KBM-7 (cell line): ENCODE measurements around the gene CAP1.
"Not testable (repeated sequence)": the region's sequence is repeated elsewhere in the genome, so short reads cannot be mapped to it uniquely, and the experiment has no call there.

Experiments
- DNase-seq: peaks from one replicate; pipeline ENCODE4 v3.0.0-alpha.2; 2015
- in situ Hi-C: fragments of 300-500 bp; cut with MboI; formaldehyde crosslinking; loops from 2 replicates; pipeline ENCODE4 v1.14.3; 2020; ENCODE audit warnings: low sequenced_read_pairs, low pct_unique_long_range_greater_than_20kb, mixed read lengths

CAP1 gene

GRCh38 chr1:40027647-40028046, 12.9 kb upstream of the CAP1 start:
- no peak for DNase-seq
- in situ Hi-C loops: no loop called here

- in situ Hi-C loops: no loop called here
- DNase-seq: peak; percentile 89
Measured at GRCh38 chr1:40029608-40030007, 10.9 kb upstream of the CAP1 start.

- no peak for DNase-seq
- in situ Hi-C loops: no loop called here
Measured at GRCh38 chr1:40030528-40031135, 9.9 kb upstream of the CAP1 start.

- DNase-seq: peak; percentile 59
- in situ Hi-C loops: no loop called here
Measured at GRCh38 chr1:40032240-40032891, 8.2 kb upstream of the CAP1 start.

- peak; percentile 86 for DNase-seq
- in situ Hi-C loops: no loop called here
Measured at GRCh38 chr1:40034869-40035268, 5.7 kb upstream of the CAP1 start.

- peak; percentile 48 for DNase-seq
- in situ Hi-C loops: no loop called here
Measured at GRCh38 chr1:40036574-40036973, 4.0 kb upstream of the CAP1 start.

GRCh38 chr1:40037254-40037653, 3.3 kb upstream of the CAP1 start:
- DNase-seq, in situ Hi-C loops: not testable (repeated sequence)

- in situ Hi-C loops: no loop called here
- DNase-seq: no peak
Measured at GRCh38 chr1:40038697-40039096, 1.8 kb upstream of the CAP1 start.

- peak; percentile 84 for DNase-seq
- in situ Hi-C loops: no loop called here
Measured at GRCh38 chr1:40039245-40039756, 1.2 kb upstream of the CAP1 start.

GRCh38 chr1:40039757-40040510, 595 bp upstream of the CAP1 start:
- in situ Hi-C loops: no loop called here
- peak; percentile 88 for DNase-seq

GRCh38 chr1:40041466-40041838, 923 bp downstream of the CAP1 start:
- no peak for DNase-seq
- in situ Hi-C loops: no loop called here

GRCh38 chr1:40042341-40042740, 1.8 kb downstream of the CAP1 start:
- in situ Hi-C loops: no loop called here

GRCh38 chr1:40044110-40044509, 3.6 kb downstream of the CAP1 start:
- peak; percentile 32 for DNase-seq
- in situ Hi-C loops: no loop called here

More at GRCh38 chr1:40042341-40042740, 1.8 kb downstream of the CAP1 start:
- no peak for DNase-seq

GRCh38 chr1:40045182-40045581, 4.7 kb downstream of the CAP1 start:
- no peak for DNase-seq
- in situ Hi-C loops: no loop called here

GRCh38 chr1:40045766-40046165, 5.2 kb downstream of the CAP1 start:
- DNase-seq: no peak
- in situ Hi-C loops: no loop called here

- no peak for DNase-seq
- in situ Hi-C loops: no loop called here
Measured at GRCh38 chr1:40047276-40047675, 6.7 kb downstream of the CAP1 start.

GRCh38 chr1:40047769-40048168, 7.2 kb downstream of the CAP1 start:
- DNase-seq: no peak
- in situ Hi-C loops: no loop called here

- in situ Hi-C loops: no loop called here
- no peak for DNase-seq
Measured at GRCh38 chr1:40049725-40050124, 9.2 kb downstream of the CAP1 start.

GRCh38 chr1:40050863-40051262, 10.3 kb downstream of the CAP1 start:
- DNase-seq: peak; percentile 61
- in situ Hi-C loops: no loop called here
